ENCODE measurements around the gene RPL4.

The RPL4 gene

GRCh38 chr15:66491846-66492245 lies 12.8 kb downstream of the RPL4 start:
- Histone ChIP-seq H3K4me3 (ENCODE audit: low read length in 2 of 2) (no peak overlapping the region), H3K36me3 (ENCODE audit: control insufficient read depth in 2 of 2, insufficient read depth in 2 of 2, low read length in 2 of 2) (peaks cover 46 to 68% of the 10 kb centered on the region in 2 donors), H3K27ac (ENCODE audit: low read depth in 2 of 2, low read length in 2 of 2) (no peak overlapping the region), H3K9me3 (ENCODE audit: control insufficient read depth in 2 of 2, low read length in 2 of 2) (no peaks in the 10 kb centered on the region), H3K4me1 (ENCODE audit: control insufficient read depth in 2 of 2, insufficient read depth in 2 of 2, low read length in 2 of 2) (peaks cover 0 to 5% of the 10 kb centered on the region in 2 donors), H3K9ac (ENCODE audit: low read depth in 1 of 2, low read length in 2 of 2) (no peak overlapping the region), H3K27me3 (ENCODE audit: control insufficient read depth in 2 of 2, insufficient read depth in 2 of 2, low read length in 2 of 2) (no peaks in the 10 kb centered on the region)

DNA sequence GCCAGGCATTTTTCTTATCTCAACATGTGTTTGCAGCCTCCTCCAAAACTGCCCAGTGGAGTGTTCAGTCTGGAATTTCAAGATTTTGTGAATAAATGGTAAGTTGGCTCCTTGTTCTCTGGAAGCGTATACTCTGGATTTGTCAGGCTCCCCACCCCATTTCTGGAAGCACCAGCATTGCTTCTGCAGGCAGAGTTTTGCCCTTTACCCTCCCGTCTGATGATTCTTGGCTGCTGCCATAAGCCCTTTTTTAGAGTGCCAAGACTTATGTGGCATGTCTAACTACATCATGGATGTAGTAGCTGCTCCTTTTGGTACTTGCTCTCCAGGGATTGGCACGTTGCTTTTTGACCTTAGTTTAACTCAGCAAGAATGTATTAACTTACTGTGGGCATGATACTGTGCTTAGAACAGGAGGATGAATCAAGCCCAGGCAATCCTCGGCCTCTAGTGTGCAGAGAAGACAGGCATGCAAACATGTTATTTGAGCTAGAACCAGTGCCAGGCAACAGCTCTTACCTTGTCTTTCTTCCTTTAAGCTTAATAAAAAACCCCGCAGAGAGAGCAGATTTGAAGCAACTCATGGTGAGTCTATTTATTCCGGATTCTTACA lies 15.4 kb downstream of the RPL4 start:
- no peak overlapping the region for H3K9ac ChIP-seq (ENCODE audit: low read depth in 1 of 2, low read length in 2 of 2)
- no peaks in the 10 kb centered on the region for H3K27me3 ChIP-seq (ENCODE audit: control insufficient read depth in 2 of 2, insufficient read depth in 2 of 2, low read length in 2 of 2)
- H3K4me1 ChIP-seq (ENCODE audit: control insufficient read depth in 2 of 2, insufficient read depth in 2 of 2, low read length in 2 of 2) = no peaks in the 10 kb centered on the region
- H3K36me3 ChIP-seq (ENCODE audit: control insufficient read depth in 2 of 2, insufficient read depth in 2 of 2, low read length in 2 of 2) = peaks cover 36 to 63% of the 10 kb centered on the region in 2 donors
- H3K4me3 ChIP-seq (ENCODE audit: low read length in 2 of 2) = no peak overlapping the region
- no peaks in the 10 kb centered on the region for H3K9me3 ChIP-seq (ENCODE audit: control insufficient read depth in 2 of 2, low read length in 2 of 2)
- H3K27ac ChIP-seq (ENCODE audit: low read depth in 2 of 2, low read length in 2 of 2) = no peak overlapping the region

- Histone ChIP-seq H3K27ac (ENCODE audit: low read depth in 2 of 2, low read length in 2 of 2) (no peak overlapping the region), H3K9ac (ENCODE audit: low read depth in 1 of 2, low read length in 2 of 2) (no peak overlapping the region), H3K36me3 (ENCODE audit: control insufficient read depth in 2 of 2, insufficient read depth in 2 of 2, low read length in 2 of 2) (peaks cover 29 to 57% of the 10 kb centered on the region in 2 donors)
These were observed 16.1 kb downstream of the RPL4 start for GRCh38 chr15:66488525-66488924.

DNA sequence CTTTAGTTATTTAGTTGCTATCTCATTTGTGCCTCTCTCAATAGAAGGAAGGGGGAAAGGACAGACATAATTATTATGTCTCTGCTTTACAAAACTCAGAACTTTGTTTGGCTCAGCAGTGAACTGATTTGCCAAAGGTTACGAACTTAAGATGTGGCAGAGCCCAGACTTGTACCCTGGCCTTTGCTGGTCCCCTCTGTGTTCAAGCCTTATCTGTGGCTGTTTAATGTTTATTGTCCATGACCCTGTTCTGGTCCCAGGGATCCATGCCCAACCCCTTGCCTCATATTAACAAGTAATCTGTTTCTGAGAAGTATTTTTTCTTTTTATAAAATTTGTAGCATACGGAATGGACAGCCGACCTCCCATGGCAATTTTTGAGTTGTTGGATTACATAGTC lies 17.8 kb downstream of the RPL4 start:
- Histone ChIP-seq H3K9ac (ENCODE audit: low read depth in 1 of 2, low read length in 2 of 2) (no peak overlapping the region), H3K27me3 (ENCODE audit: control insufficient read depth in 2 of 2, insufficient read depth in 2 of 2, low read length in 2 of 2) (no peaks in the 10 kb centered on the region), H3K36me3 (ENCODE audit: control insufficient read depth in 2 of 2, insufficient read depth in 2 of 2, low read length in 2 of 2) (peaks cover 29 to 49% of the 10 kb centered on the region in 2 donors), H3K4me1 (ENCODE audit: control insufficient read depth in 2 of 2, insufficient read depth in 2 of 2, low read length in 2 of 2) (no peaks in the 10 kb centered on the region), H3K27ac (ENCODE audit: low read depth in 2 of 2, low read length in 2 of 2) (no peak overlapping the region), H3K9me3 (ENCODE audit: control insufficient read depth in 2 of 2, low read length in 2 of 2) (no peaks in the 10 kb centered on the region), H3K4me3 (ENCODE audit: low read length in 2 of 2) (no peak overlapping the region)

More at GRCh38 chr15:66488525-66488924, 16.1 kb downstream of the RPL4 start:
- Histone ChIP-seq H3K4me1 (ENCODE audit: control insufficient read depth in 2 of 2, insufficient read depth in 2 of 2, low read length in 2 of 2) (no peaks in the 10 kb centered on the region), H3K27me3 (ENCODE audit: control insufficient read depth in 2 of 2, insufficient read depth in 2 of 2, low read length in 2 of 2) (no peaks in the 10 kb centered on the region), H3K4me3 (ENCODE audit: low read length in 2 of 2) (no peak overlapping the region), H3K9me3 (ENCODE audit: control insufficient read depth in 2 of 2, low read length in 2 of 2) (no peaks in the 10 kb centered on the region)

DNA sequence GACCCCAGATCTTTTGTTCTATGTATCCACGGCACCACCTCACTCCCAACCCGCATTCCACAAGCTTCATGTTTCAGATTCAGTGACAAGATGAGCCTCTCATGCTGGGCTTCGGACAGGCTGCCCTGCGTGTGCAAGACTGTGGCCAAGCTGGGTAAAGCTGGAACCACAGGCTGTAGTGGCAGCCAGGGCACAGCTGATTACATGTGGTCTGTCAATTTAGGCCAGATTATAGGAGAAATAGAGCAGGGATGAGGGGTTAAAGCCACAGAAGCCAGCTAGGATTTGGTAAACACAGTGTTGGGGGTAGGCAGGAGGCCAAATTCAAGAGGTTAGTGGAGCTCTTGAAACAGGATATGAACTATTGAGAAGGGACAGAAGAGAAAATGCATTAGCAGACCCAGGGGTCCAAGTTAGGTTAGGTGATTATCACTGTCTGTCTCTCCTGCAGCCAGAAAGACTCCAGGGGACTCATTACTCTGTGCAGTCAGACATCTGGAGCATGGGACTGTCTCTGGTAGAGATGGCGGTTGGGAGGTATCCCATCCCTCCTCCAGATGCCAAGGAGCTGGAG lies 20.0 kb downstream of the RPL4 start:
- no peaks in the 10 kb centered on the region for H3K9me3 ChIP-seq (ENCODE audit: control insufficient read depth in 2 of 2, low read length in 2 of 2)
- H3K4me1 ChIP-seq (ENCODE audit: control insufficient read depth in 2 of 2, insufficient read depth in 2 of 2, low read length in 2 of 2) = no peaks in the 10 kb centered on the region
- no peaks in the 10 kb centered on the region for H3K27me3 ChIP-seq (ENCODE audit: control insufficient read depth in 2 of 2, insufficient read depth in 2 of 2, low read length in 2 of 2)
- no peak overlapping the region for H3K9ac ChIP-seq (ENCODE audit: low read depth in 1 of 2, low read length in 2 of 2)
- H3K27ac ChIP-seq (ENCODE audit: low read depth in 2 of 2, low read length in 2 of 2) = no peak overlapping the region
- H3K36me3 ChIP-seq (ENCODE audit: control insufficient read depth in 2 of 2, insufficient read depth in 2 of 2, low read length in 2 of 2) = peaks cover 25 to 35% of the 10 kb centered on the region in 2 donors
- H3K4me3 ChIP-seq (ENCODE audit: low read length in 2 of 2) = no peak overlapping the region

DNA sequence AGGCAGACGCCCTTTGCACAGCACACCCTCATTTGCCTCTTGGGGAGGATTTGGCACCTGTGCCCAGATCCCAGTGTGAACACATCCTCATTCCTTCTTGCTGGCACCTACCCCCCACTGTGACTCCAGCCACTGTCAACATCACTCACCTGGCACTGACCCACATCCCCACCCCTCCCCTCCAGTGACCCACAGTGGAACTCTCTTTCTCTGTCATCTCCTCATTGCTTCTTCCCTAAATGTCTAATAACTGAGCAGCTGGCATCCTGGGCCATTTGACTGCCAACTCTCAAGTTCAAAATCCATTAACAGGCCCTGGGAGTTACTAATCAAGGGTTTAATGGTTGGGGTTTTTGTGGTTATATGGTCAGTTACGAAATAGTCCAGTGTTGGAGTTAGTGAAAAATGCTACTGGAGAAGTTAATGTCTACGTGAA lies 21.5 kb downstream of the RPL4 start:
- no peak overlapping the region for H3K27ac ChIP-seq (ENCODE audit: low read depth in 2 of 2, low read length in 2 of 2)
- peaks cover 20 to 23% of the 10 kb centered on the region in 2 donors for H3K36me3 ChIP-seq (ENCODE audit: control insufficient read depth in 2 of 2, insufficient read depth in 2 of 2, low read length in 2 of 2)
- H3K27me3 ChIP-seq (ENCODE audit: control insufficient read depth in 2 of 2, insufficient read depth in 2 of 2, low read length in 2 of 2) = no peaks in the 10 kb centered on the region
- no peak overlapping the region for H3K9ac ChIP-seq (ENCODE audit: low read depth in 1 of 2, low read length in 2 of 2)
- H3K4me3 ChIP-seq (ENCODE audit: low read length in 2 of 2) = no peak overlapping the region
- no peaks in the 10 kb centered on the region for H3K4me1 ChIP-seq (ENCODE audit: control insufficient read depth in 2 of 2, insufficient read depth in 2 of 2, low read length in 2 of 2)
- H3K9me3 ChIP-seq (ENCODE audit: control insufficient read depth in 2 of 2, low read length in 2 of 2) = no peaks in the 10 kb centered on the region

DNA sequence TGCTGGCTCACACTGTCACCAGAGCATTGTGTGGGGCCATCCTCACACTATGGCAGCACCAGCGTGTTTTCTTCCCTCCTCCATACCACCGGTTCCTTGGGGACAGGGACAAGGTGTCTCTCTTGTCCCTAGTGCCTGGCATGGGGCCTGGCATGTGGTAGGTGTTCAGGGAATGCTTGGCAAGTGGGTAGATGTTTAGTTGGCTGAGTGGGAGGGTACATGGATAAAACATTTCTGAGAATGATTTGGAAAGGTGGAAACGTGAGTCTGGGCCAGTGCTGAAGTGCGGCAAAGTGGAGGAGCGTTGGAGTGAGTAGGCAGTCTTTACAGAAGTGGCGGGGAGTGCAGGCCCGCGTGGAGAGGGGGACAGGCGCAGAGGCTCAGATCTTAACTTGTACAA lies 22.1 kb downstream of the RPL4 start:
- H3K27me3 ChIP-seq (ENCODE audit: control insufficient read depth in 2 of 2, insufficient read depth in 2 of 2, low read length in 2 of 2) = no peaks in the 10 kb centered on the region
- no peaks in the 10 kb centered on the region for H3K4me1 ChIP-seq (ENCODE audit: control insufficient read depth in 2 of 2, insufficient read depth in 2 of 2, low read length in 2 of 2)
- H3K36me3 ChIP-seq (ENCODE audit: control insufficient read depth in 2 of 2, insufficient read depth in 2 of 2, low read length in 2 of 2) = peaks cover 17 to 18% of the 10 kb centered on the region in 2 donors
- no peak overlapping the region for H3K27ac ChIP-seq (ENCODE audit: low read depth in 2 of 2, low read length in 2 of 2)
- H3K9ac ChIP-seq (ENCODE audit: low read depth in 1 of 2, low read length in 2 of 2) = no peak overlapping the region
- no peaks in the 10 kb centered on the region for H3K9me3 ChIP-seq (ENCODE audit: control insufficient read depth in 2 of 2, low read length in 2 of 2)
- H3K4me3 ChIP-seq (ENCODE audit: low read length in 2 of 2) = no peak overlapping the region

- Histone ChIP-seq H3K36me3 (ENCODE audit: control insufficient read depth in 2 of 2, insufficient read depth in 2 of 2, low read length in 2 of 2) (peaks cover 13 to 17% of the 10 kb centered on the region in 2 donors), H3K27me3 (ENCODE audit: control insufficient read depth in 2 of 2, insufficient read depth in 2 of 2, low read length in 2 of 2) (no peaks in the 10 kb centered on the region), H3K27ac (ENCODE audit: low read depth in 2 of 2, low read length in 2 of 2) (no peak overlapping the region), H3K4me1 (ENCODE audit: control insufficient read depth in 2 of 2, insufficient read depth in 2 of 2, low read length in 2 of 2) (no peaks in the 10 kb centered on the region), H3K9me3 (ENCODE audit: control insufficient read depth in 2 of 2, low read length in 2 of 2) (no peaks in the 10 kb centered on the region), H3K4me3 (ENCODE audit: low read length in 2 of 2) (no peak overlapping the region), H3K9ac (ENCODE audit: low read depth in 1 of 2, low read length in 2 of 2) (no peak overlapping the region)
These were observed 23.4 kb downstream of the RPL4 start for GRCh38 chr15:66481107-66481856.

- no peaks in the 10 kb centered on the region for H3K27me3 ChIP-seq (ENCODE audit: control insufficient read depth in 2 of 2, insufficient read depth in 2 of 2, low read length in 2 of 2)
- no peak overlapping the region for H3K9ac ChIP-seq (ENCODE audit: low read depth in 1 of 2, low read length in 2 of 2)
- H3K9me3 ChIP-seq (ENCODE audit: control insufficient read depth in 2 of 2, low read length in 2 of 2) = no peaks in the 10 kb centered on the region
- H3K4me3 ChIP-seq (ENCODE audit: low read length in 2 of 2) = no peak overlapping the region
- H3K36me3 ChIP-seq (ENCODE audit: control insufficient read depth in 2 of 2, insufficient read depth in 2 of 2, low read length in 2 of 2) = peaks cover 13% of the 10 kb centered on the region in 2 donors
- H3K27ac ChIP-seq (ENCODE audit: low read depth in 2 of 2, low read length in 2 of 2) = no peak overlapping the region
- no peaks in the 10 kb centered on the region for H3K4me1 ChIP-seq (ENCODE audit: control insufficient read depth in 2 of 2, insufficient read depth in 2 of 2, low read length in 2 of 2)
These were observed 24.4 kb downstream of the RPL4 start for GRCh38 chr15:66480267-66480666.

GRCh38 chr15:66477011-66477410 lies 27.6 kb downstream of the RPL4 start:
- Histone ChIP-seq H3K27me3 (ENCODE audit: control insufficient read depth in 2 of 2, insufficient read depth in 2 of 2, low read length in 2 of 2) (no peaks in the 10 kb centered on the region), H3K36me3 (ENCODE audit: control insufficient read depth in 2 of 2, insufficient read depth in 2 of 2, low read length in 2 of 2) (peaks cover 7 to 9% of the 10 kb centered on the region in 2 donors), H3K4me1 (ENCODE audit: control insufficient read depth in 2 of 2, insufficient read depth in 2 of 2, low read length in 2 of 2) (no peaks in the 10 kb centered on the region), H3K9me3 (ENCODE audit: control insufficient read depth in 2 of 2, low read length in 2 of 2) (no peaks in the 10 kb centered on the region), H3K4me3 (ENCODE audit: low read length in 2 of 2) (no peak overlapping the region), H3K27ac (ENCODE audit: low read depth in 2 of 2, low read length in 2 of 2) (no peak overlapping the region), H3K9ac (ENCODE audit: low read depth in 1 of 2, low read length in 2 of 2) (no peak overlapping the region)
